Activated CD8-positive, alpha-beta memory T cell treated with anti-CD3 and anti-CD28 coated beads for 1 hour (primary cell): ENCODE results near the gene CNR1.

Source experiments
- DNase-seq, 2 donors: peaks; one replicate each; pipeline ENCODE4 v3.0.0-alpha.2; 2020; ENCODE audit warnings: low read depth in 1 of 2; ENCODE audit errors: extremely low read depth in 1 of 2

CNR1 gene

GRCh38 chr6:88144637-88145297 lies 21.4 kb downstream of the CNR1 start:
- no peak for DNase-seq

- no peak for DNase-seq
Measured at GRCh38 chr6:88143421-88144157, 22.6 kb downstream of the CNR1 start.

GRCh38 chr6:88142297-88142668 lies 23.9 kb downstream of the CNR1 start:
- DNase-seq: no peak

GRCh38 chr6:88141561-88142296 lies 24.4 kb downstream of the CNR1 start:
- no peak for DNase-seq

GRCh38 chr6:88137915-88138314 lies 28.2 kb downstream of the CNR1 start:
- no peak for DNase-seq

GRCh38 chr6:88135578-88136114 lies 30.5 kb downstream of the CNR1 start:
- no peak for DNase-seq

- DNase-seq: no peak
Measured at GRCh38 chr6:88134575-88134974, 31.6 kb downstream of the CNR1 start.

GRCh38 chr6:88133718-88134117 lies 32.4 kb downstream of the CNR1 start:
- DNase-seq: no peak

- no peak for DNase-seq
Measured at GRCh38 chr6:88124925-88125557, 41.1 kb downstream of the CNR1 start.

GRCh38 chr6:88120635-88121034 lies 45.5 kb downstream of the CNR1 start:
- no peak for DNase-seq

- no peak for DNase-seq
Measured at GRCh38 chr6:88119769-88120168, 46.4 kb downstream of the CNR1 start.

GRCh38 chr6:88116276-88116675 lies 49.9 kb downstream of the CNR1 start:
- DNase-seq: no peak

GRCh38 chr6:88115307-88115706 lies 50.8 kb downstream of the CNR1 start:
- no peak for DNase-seq

- DNase-seq: no peak
Measured at GRCh38 chr6:88114838-88115237, 51.3 kb downstream of the CNR1 start.

- DNase-seq: no peak
Measured at GRCh38 chr6:88111991-88112390, 54.2 kb downstream of the CNR1 start.

- no peak for DNase-seq
Measured at GRCh38 chr6:88107241-88107640, 58.9 kb downstream of the CNR1 start.

- no peak for DNase-seq
Measured at GRCh38 chr6:88105741-88106340, 60.3 kb downstream of the CNR1 start.
